GM19035 (cell line): ENCODE data around the gene FAM216B.
A peak's percentile ranks its signal among the peaks of the same experiment; 100 is the strongest.
"Not testable (repeated sequence)": the region's sequence is repeated elsewhere in the genome, so short reads cannot be mapped to it uniquely, and the experiment has no call there.

Source experiments
- ATAC-seq: cut with Tn5 transposase; IDR thresholded peaks from one replicate; pipeline ENCODE4 v1.9.1; 2021; ENCODE audit not compliant: unreplicated experiment

The FAM216B gene

DNA sequence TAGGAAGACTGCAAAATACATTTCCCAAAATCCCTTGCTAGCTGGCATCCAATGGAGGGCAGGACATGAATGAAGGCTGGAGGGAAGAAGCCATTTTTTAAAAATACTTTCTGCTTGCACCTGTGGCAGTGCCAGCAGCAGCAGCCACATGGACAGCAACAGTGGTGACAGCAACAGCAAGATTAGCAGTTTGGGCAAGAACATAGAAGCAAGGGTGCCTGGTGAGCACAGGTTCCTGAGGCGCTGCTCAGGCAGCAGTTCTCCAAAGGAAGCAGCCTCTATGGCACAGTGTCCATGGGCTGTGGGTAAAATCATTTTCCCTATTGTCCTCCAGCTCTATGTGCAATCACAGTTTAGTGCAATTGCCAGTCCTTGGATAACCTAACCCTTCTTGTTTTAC is 1.3 kb upstream of the FAM216B start:
- ATAC-seq: no peak

DNA sequence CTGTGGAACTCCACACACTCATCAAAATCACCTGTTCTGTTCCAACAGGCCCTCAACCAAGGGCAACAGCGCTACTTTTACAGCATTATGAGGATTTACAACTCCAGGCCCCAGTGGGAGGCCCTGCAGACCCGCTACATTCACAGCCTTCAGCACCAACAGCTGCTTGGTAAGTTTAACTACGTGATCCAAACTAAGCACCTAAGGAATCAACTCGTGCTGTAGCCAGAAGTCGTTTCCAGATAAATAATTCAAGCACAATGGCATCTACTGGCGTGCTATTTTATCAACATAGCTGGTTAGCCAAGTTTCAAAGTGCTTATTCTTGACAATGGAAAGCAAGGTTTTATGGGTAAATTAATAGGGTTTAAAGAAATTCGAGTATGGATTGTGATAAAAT is 5.3 kb downstream of the FAM216B start:
- no peak for ATAC-seq

DNA sequence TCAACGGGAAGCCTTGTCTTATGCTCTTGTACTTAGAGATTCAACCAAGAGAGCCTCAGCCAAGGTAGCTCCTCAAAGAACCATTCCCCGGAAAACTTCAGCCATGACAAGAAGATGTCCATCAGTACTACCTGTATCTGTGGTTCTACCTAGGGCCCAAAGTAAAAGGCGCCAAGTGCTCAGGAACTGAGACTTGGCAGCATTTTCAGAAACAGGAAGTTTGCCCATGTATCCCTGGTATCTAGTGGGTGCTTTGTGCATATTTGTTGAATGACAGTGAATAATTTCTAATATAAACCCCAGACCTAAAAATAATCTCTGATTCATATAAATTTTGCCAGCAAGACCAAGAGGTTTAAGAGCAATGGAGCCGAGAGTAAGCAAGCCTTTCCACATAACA is 7.2 kb downstream of the FAM216B start:
- no peak for ATAC-seq

DNA sequence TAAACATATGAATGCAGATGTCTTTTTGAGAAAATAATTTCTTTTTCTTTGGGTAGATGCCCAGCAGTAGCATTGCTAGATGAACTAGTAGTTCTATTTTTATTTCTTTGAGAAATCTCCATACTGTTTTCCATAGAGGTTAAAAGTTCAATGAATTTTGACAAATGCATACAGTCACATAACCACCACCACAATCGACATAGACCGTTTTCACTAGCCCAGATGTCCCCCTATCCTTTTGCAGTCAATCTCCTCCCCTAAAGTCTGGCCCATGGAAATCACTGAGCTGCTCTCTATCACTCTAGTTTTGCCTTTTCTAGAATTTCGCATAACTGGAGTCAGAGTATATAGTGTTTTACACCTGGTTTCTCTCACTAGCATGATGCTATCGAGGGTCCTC is 10.8 kb downstream of the FAM216B start:
- no peak for ATAC-seq

DNA sequence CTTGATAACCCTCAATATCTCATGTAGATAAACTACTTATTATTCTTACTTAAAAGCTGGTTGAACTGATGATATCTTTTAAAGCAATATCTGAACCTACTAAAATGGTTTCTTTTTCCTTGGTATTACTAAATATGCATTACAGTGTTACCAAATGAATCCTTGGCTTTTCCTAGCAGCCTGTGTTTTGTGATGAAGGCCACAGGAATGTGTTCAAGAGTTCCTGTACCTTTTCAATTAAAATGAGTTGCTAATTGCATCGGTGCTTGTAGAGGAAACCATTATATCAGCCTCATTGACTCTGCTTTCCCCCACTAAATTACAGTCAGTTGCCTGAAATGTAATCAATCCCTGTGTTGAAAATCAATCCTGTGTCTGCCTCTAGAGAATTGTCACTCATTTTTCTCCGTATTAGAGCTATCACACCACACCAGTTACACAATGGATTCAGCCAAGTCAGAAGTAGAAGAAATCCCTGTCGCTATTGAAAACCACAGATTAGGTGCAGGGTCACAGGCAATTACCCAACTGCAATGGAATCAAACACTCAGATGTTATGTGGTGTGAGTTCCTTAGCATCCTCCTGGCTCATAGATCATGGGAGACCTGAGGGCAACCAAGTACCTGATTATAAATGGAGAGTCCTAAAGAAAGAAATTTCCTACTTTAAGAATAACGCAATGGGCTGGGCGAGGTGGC is 13.3 kb downstream of the FAM216B start:
- no peak for ATAC-seq

DNA sequence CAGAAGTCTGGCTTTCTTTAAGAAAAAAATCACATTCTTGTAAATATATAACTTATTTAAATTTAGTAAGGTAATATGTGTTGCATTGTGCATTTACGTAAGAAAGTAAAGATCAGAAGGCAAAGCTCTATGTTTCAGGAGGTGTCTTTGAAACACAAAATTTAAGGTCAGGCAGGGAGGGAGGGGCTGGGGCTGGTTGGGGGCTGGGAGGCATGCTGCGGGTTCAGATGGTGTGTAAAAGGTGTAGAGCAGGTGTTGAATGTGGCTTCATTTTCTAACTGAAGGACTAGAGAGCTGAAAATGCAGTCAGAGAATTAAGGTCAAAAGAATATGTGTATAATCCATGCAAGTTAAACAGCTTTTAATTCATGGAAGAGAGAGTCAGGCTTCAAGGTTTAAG is 14.3 kb downstream of the FAM216B start:
- no peak for ATAC-seq

DNA sequence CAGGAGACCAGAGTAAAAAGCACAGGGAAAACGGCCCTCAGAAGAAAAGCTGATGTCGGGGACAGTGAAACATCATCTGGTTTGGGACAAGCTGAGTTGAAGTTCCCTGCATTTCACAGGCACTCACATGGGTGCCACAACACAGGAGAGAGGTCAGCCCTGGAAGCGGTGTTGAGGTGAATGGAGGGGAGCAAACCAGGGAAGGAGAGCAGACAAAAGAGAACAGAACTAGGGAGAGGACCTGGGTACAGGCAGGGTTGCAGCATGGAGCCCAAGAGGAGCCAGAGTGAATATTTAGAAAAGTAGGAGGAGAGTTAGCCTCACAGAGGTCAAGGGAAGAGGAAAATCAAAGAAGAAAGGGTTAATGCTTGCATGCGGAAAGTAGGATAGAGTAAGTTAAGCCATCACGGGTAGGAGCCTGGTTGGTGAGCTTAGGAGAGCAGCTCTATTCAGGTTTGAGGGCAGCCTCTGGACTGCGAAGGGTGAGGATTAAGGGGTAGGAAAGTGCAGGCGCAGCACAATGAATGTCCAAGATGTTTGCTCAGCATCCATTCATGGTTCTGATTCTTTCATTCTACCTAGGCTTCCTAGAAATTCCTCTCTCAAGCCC is 15.5 kb downstream of the FAM216B start:
- ATAC-seq: no peak

DNA sequence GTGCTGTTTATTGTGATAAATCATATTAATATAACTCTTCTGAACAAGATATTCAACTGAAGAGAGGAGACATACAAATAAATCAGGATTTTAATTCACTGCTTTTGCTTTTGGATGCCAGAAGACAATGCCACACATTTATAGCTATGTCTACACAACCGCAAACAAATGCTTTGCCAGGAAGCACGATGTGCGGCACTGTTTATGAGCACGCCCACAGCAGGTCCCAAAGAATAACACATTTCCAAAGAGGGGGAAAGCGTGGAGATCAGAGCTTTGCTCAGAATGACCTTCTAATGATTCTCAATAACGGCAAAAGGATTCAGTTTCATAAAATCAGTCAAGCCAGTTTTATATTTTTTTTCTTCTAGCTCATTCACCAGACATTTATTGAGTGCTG is 16.7 kb downstream of the FAM216B start:
- no peak for ATAC-seq

DNA sequence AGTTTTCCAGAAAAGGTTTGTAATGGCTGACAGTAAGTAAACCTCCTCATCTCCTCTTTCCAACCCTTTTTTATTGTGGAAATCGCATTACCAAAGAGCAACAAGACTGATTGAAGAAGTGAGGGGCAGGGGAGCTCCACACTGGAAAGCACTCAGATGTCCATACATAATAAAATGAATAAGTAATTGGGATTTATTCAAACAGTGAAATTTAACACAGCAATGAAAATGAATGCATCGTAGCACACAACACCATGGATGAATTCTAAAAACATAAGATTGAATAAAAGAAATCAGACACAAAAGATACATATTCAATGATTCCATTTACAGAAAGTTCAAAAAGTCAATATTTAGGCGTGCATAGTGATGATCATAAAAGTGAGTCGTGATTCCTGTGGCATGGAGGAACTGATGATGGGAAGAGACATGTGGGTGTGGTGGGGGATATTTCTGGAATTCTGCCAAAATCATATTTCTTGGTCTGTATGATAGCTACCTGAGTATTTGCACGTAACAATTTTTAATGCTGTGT is 18.8 kb downstream of the FAM216B start:
- no peak for ATAC-seq

DNA sequence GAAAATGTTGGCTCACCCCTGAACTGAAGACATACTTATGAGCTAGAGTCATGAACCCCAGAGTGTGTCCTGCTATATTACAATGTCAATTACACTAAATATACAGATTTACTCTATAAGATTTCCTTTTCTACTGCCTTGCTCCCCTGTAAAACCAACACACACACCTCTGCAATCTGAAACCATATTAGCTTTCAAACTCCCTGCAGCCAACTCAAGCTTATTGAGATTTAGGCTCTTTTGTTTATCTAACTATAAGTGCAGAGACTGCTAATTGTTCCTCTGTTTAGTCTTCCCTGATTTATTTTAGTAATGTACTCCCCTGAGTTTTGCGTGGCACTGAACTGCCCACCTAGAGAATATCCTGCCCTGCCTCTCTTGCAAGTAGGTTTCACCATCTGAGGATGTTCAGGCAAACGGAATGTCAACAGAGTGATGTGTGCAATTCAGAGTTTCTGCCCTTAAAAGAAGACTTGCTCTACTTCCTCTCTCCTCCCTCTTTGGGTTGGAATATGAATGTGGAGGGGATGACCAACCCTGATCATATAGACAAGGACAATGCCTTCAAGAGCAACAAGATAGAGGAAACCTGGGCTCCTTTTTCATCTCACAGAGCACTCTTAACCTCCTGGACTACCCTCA is 22.3 kb downstream of the FAM216B start:
- ATAC-seq: peak; percentile 35

DNA sequence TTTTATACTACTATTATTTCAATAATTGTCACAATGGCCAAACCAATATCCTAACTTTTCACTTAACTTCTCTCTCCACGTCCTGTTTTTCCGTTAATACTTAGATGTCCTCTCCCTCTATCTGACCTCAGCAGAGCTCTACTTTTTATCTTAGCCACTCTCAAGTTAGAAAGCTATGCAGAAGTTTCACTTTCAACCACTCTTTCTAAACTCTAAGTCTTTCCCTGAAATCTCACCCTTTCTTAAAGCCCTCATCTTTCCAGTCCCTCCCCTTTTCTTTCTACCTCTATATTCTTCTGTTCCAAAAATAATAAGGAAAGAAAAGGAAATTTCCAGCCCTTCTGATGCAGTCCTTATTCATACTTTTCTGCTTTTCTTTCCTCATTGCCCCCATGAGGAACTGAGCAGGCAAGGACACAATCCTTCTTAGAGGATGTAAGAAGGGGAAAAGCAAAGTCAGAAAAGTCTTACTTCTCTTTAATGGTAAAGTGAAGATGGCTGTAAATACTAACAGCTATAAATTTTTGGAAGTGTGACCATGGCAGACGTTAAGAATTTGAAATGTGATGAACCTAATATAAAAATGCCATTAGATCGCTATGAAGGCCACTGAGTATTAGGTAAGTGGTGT is 23.0 kb downstream of the FAM216B start:
- peak; percentile 71 for ATAC-seq

DNA sequence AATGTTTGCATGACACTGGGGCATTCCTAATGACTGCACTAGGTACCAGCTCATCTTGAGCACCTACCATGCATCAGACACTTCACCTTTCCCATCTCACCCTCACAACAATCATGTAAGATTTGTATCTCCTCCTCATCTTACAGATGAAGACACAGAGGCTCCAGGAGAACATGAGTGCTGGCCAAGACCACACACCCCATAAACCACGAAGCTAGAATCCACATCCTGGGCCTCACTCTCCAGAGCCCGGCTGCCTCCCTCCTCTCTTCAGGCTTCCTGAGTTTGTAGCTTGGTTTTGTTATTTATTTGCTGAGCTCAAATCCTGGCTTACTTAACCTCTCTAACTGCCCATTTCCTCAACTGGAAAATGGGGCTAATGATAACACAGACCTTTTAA is 25.9 kb downstream of the FAM216B start:
- ATAC-seq: no peak

DNA sequence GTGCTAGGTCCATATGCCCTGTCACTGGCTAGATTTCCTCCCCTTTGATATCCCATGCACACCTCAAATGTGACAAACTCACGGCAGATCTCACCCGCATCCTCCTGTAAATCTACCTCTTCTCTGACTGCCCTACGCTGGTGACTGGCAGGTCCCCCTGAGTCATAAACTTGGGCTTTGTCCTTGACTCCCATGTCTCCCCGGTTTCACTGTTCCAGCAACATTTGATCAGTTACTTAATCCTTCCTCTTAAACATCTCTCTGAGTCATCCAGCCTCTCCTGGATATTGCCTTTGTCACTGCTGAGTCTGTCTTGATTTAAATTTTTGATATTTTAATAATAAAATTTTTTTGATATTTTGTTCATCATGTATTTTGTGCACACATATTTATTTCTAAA is 26.5 kb downstream of the FAM216B start:
- no peak for ATAC-seq

DNA sequence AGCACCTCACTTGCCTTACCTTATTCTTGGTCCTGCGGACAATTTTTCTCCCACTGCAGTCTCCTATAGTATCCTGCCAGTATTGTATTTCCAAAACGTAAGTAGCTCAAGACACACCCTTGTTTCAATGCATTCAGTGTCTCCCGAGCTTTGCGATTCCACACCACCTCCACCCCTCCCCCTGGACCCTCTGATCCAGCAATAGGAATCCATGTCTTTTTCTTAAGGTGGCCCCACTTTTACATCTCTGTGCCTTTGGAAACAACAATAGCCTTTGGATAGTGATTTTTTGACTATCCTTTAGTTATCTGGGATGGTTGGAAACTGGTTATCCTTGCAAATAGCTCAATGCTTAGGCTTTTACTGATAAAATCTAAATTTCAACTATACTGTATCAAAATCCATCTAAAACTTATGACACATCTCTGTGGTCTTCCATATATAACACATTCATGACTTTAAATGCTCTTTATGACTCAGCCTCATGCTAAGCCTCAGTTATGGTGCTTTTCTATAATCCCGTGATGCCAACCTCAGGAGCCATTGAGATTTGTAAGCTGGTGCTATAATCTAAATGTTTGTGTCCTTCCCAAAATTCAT is 27.1 kb downstream of the FAM216B start:
- no peak for ATAC-seq

DNA sequence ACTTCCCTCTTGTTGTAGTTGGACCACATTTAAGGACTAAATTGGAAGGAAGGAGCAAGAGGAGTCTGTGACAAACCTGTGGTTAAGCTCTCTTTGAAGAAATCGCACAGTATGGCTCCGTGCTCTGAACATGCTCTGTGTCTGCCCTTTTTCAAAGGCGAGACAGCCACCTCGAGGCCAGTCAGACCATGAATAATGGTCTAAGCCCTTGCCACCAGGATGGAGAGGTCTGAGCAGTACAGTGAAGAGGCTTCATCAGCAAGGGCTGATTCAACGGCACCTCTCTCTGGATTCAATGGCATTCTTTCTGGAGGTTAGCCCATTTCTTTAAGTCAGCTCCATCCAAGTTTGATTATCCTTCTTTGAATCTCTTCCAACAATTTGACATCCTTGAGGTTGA is 30.9 kb downstream of the FAM216B start:
- no peak for ATAC-seq

DNA sequence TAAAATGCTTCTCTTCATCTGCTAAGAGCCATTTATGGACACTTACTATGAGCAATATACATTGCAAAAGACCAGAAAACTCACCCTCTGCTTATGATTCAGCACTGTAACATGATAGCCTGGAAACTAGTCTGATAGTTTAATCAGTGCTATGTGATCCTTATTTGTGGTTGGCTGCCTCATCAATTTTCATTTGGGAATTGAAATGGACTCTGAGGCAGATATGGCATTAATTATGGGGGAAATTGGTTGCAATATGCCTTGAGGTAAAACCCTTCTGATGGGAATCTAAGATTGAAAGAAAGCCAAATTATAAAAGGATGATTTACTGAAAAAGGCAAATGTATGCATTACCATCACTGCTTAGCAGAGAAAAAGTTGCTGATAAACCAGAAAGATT is 33.5 kb downstream of the FAM216B start:
- no peak for ATAC-seq

DNA sequence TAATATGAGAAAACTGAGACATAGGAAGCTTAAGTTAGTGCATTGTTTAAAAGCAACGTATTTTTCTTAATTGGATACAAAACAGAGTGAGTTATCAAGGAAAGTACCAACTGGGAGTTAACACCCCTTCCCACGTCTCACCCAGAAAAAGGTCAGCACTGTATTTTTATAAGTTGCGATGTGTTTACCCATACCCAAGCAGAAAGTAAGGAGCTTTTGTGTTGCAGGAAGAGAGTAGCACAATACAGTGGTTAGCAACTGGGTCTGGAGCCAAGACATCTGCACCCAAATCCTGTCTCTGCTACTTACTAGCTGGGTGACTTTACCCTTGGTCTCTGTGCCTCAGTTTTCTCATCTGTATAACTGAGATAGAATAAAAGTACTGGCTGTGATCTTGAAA is 34.3 kb downstream of the FAM216B start:
- ATAC-seq: no peak

DNA sequence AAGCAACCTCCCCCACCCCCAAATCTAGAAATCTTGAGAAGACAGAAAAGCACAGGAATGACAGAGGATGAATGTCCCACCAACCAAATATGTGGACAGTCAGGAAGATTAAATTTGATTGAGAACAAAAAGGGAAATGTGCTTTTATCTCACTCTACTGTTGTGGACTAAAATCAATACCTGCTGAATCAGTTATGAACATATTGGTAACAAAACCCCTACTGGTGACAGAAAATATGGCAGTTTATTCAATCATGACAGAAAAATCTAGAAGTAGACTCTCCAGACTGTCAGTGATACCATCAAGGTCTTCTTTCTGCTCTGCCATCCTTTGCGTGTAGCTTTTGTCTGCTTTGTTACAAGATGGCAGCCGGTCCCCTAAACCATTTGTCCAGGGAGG is 35.2 kb downstream of the FAM216B start:
- no peak for ATAC-seq

DNA sequence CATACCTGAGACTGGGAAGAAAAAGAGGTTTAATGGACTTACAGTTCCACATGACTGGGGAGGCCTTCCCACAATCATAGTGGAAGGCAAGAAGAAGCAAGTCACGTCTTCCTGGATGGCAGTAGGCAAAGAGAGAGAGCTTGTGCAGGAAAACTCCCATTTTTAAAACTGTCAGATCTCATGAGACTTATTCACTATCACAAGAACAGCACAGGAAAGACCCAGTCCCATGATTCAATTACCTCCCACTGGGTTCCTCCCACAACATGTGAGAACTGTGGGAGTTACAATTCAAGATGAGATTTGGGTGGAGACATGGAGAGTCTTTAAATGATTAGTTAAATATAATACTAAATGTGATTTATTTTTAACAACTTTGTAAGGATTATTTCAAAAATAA is 38.3 kb downstream of the FAM216B start:
- ATAC-seq: not testable (repeated sequence)

DNA sequence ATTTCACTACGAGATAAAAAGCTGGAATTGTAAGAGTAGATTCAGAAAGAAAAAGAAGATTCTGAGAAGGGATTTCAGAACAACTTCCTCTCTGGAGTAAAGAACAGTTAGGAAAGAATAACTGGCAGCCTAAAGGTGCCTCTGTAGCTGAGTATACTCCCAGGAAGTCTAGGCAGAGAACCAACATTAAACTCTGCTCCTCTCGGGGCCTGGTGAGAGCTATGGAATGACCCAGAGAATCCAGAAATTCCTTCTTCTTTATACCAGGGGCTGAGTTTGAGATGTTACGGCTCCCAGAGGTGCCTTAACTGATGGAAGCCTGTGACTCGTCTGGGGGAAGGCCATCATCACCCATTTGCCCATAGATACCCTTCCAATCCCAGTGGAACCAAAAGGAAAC is 39.1 kb downstream of the FAM216B start:
- ATAC-seq: no peak

DNA sequence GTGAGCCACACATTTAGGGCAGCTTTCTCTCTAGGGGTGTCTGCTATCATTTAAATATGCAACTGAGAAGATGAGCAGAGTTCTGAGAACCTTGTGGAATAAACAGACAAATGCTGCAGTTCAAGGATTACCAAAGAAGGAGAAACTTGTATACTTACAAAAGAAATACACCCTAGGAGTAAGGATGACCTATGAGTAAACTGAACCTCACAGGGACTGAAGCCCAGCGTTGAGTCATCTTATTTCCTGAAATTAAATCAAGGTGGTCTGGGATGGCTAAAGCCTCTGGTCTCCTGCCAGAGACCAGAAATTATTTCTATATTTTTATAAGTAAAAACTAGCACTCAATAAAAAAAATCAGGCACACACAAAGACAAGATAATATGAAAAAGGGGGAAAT is 40.1 kb downstream of the FAM216B start:
- ATAC-seq: no peak
